Measurements from ENCODE around the gene RBMXL2.

Gene RBMXL2

GRCh38 chr11:7088921-7089320 is at the start of gene RBMXL2:
RBMXL2 (plus strand) TSS chr11:7088998; CDS start chr11:7089121, 123 bp downstream.
- DNase-seq (ENCODE audit: low spot score), result no peak

GRCh38 chr11:7046474-7047175 is 42.2 kb upstream of the RBMXL2 start:
- DNase-seq (ENCODE audit: low spot score), result no peak

GRCh38 chr11:7050191-7050590 is 38.6 kb upstream of the RBMXL2 start:
- no peak for DNase-seq (ENCODE audit: low spot score)

DNA sequence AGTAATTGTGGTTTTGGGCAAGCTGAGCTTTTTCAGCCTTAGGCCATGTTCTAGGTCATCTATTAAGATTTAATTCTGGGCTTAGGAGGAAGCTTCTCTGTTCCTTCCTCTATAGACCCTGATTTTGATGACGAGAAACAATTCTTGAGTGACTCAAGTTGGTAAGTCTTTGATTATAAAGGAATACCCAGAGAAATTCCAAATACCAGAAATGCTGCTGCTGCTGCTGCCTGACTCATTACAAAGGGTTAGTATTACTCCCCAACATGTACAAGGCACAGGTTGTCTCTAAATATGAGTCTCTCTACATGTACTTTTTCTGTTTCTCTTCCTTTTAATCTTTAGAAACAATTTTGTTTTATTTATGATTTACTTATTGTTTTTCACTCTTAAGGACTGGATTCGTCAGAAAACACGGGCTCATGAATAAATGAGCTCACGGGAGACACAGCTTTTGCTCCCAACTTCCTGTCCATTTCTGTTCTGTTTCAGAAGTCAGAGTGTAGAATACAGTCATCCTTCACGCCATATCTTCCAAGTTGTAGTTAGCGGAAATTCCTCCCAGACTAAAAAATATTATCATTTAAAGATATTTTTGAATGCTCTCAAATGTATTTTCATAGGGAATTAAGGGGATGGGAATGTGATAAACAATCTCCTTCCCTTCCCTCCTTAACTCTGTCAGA is 31.8 kb upstream of the RBMXL2 start:
- DNase-seq (ENCODE audit: low spot score), result no peak

GRCh38 chr11:7057641-7058040 is 31.2 kb upstream of the RBMXL2 start:
- DNase-seq (ENCODE audit: low spot score), result no peak

GRCh38 chr11:7060868-7061267 is 27.9 kb upstream of the RBMXL2 start:
- DNase-seq (ENCODE audit: low spot score), result no peak

DNA sequence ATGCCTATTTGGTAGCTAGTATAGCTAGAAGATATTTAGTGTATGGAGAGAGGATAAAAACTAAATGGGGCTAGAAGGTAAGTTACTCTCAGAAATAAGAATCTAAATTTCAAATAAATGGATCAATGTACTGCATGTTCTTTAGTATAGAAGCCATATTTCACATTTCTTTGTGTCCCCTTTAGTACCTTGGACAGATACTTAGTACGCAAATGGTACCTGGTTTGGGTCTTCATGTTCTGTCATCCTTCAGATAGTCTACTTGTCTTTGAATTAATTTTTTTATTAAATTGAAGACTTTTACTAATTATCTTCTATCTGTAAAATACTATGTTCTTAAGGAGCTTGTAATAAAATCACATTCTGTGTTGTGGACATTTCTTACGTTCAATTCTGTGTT is 26.3 kb upstream of the RBMXL2 start:
- DNase-seq (ENCODE audit: low spot score), result no peak

GRCh38 chr11:7072401-7073028 is 16.3 kb upstream of the RBMXL2 start:
- DNase-seq (ENCODE audit: low spot score), result no peak

GRCh38 chr11:7077101-7077500 is 11.7 kb upstream of the RBMXL2 start:
- DNase-seq (ENCODE audit: low spot score), result peak; percentile 84

DNA sequence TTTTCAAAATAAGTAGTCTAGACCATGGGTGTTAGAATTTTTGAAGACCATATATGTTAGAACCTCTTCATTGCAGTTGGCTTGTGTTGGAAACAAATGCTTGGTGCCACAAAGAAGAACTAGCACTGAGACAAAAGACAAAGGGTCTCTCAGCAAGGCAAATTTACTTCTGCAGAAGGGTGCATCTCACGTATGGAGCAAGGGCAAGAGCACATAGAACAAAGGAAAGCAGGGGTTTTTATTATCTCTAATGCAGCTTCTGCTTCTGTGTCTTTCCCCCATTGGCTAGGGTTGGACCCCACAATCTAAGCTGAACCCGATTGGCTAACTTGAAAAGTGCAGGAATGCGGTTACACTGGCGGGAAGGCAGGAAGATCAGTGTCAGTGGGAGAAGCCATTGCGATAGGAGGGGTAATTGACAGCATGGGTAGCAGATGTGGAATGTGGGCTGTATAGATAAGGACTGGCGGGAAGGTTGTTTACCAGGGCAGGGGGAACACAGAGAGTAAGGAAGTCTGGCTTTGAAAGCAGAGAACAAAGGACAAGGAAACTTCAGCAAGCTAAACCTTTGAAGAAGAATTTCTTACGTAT is 9.2 kb upstream of the RBMXL2 start:
- peak; percentile 26 for DNase-seq (ENCODE audit: low spot score)

DNA sequence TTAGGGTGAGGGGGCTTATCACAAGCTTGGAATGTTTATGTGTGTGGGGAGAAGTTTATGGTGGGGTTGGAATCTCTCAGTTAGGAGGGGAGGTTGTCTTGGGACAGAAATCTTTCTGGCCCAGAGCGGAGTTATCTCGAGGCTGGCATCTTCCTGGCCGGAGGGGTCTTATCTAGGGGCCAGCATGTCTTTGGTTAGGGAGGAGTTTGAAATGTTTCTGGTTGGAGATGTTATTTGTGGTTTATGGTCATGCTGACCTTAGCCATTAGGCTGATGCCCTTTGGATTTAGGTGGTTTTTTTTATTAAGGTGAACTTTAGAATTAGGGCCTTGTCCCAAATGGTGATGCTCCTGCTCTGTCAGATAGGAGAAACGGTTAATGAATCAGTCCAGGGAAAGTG is 7.9 kb upstream of the RBMXL2 start:
- no peak for DNase-seq (ENCODE audit: low spot score)

- DNase-seq (ENCODE audit: low spot score), result no peak
Observed at GRCh38 chr11:7081441-7081840, 7.4 kb upstream of the RBMXL2 start.

GRCh38 chr11:7089328-7090251 is 792 bp downstream of the RBMXL2 start:
- no peak for DNase-seq (ENCODE audit: low spot score)

DNA sequence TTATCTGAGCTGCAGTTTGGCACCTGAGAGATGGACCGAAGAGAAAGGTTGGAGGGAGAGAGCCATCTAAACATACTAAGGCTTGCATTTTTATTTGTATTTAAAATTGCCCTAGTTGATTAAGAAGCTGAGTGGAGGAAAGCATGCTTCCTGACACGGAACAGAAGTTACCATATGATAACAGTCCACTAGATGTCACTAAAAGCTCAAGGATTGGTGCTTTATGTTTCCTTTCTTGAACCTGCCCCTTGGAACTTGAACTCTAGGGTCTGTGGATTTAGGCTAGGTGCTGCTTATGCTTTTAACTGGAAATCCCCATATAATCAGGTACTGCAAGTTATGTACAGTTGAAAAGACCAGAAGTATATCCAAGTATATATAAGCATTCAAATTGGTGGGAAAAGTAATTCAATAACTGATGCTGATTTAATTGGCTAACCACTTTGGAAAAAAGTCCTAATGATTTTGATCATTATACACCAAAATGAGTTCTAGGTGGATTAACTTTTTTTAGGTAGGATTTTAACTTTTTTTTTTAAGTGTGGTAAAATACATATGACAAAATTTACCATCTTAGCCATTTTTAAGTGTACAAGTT is 9.5 kb downstream of the RBMXL2 start:
- DNase-seq (ENCODE audit: low spot score), result peak; percentile 60

- no peak for DNase-seq (ENCODE audit: low spot score)
Observed at GRCh38 chr11:7115780-7116179, 27.0 kb downstream of the RBMXL2 start.

DNA sequence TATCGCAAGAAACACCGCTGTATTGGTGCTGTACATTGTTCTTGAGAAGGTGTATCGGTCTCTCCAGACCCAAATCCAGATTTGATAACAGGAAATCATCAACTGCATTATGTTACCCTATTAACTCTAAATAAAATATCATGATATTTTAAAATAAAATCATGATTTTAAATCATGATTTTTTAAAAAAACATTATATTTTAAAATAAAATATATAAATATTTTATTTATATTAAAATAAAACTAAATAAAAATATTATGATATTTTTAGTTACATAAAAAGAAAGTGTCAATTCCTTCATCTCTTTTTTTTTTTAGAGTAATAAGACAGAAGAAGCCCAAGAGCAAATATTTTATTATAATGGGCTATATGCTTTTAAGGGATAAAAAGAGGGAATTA is 27.6 kb downstream of the RBMXL2 start:
- no peak for DNase-seq (ENCODE audit: low spot score)

DNA sequence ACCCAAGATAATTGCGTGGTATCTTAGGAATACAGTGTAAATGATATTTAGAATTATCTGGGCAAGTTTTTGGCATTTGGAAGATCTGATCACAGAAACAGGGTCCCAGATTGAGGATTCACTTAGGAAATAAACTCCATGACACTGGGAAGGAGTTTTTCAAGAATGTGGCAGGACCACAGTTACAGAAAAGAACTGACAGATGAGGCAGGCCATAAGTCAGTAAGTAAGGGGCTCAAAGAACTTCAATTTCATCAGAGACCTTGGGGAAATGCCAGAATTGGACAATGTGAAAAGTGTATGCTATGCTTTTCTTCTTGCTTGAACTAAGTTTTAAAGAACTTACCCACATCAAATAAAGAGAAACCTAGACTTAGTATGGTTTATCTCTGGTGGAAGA is 49.3 kb downstream of the RBMXL2 start:
- DNase-seq (ENCODE audit: low spot score), result no peak

Measured in iPS-NIHi11 (cell line).